Esophagus squamous epithelium (tissue), 5 donors: Measurements from ENCODE around the gene ZMAT5. TPM values are rescaled to one million over a fixed set of nuclear protein-coding genes. Genes with fewer than 3 reads are reported as not detected.

Experiments
- DNase-seq: peaks from one replicate; lab custom pipeline; 2025; lab: John Stamatoyannopoulos, UW
- H3K27ac ChIP-seq, 4 donors: fragments of 200-600 bp; sonication (generic); one replicate each; pipeline ENCODE4 v1.5.1; 2016 to 2019; ENCODE audit warnings: mild to moderate bottlenecking in 1 of 4
- H3K27me3 ChIP-seq, 4 donors: fragments of 200-600 bp; sonication (generic); 1 replicate in 3 of 4; 2 replicates in 1 of 4; pipeline versions ENCODE4 v1.5.1 to v1.6.0; 2017 to 2021; ENCODE audit warnings: antibody characterized with exemption in 1 of 4
- H3K36me3 ChIP-seq, 3 donors: fragments of 200-600 bp; sonication (generic); one replicate each; pipeline ENCODE4 v1.5.1; 2016 to 2019
- H3K4me1 ChIP-seq, 3 donors: fragments of 200-600 bp; sonication (generic); one replicate each; pipeline ENCODE4 v1.5.1; 2017 to 2019
- H3K4me3 ChIP-seq, 4 donors: fragments of 200-600 bp; sonication (generic); 1 replicate in 3 of 4; 2 replicates in 1 of 4; pipeline ENCODE4 v1.5.1; 2016 to 2019; ENCODE audit warnings: mild to moderate bottlenecking in 2 of 4, moderate library complexity in 1 of 4
- H3K9me3 ChIP-seq, 3 donors: fragments of 200-600 bp; sonication (generic); one replicate each; pipeline ENCODE4 v1.5.1; 2016 to 2019
- POLR2A ChIP-seq, 4 donors: fragments of 450-650 bp; IDR thresholded peaks; one replicate each; pipeline ENCODE4 v1.6.1; 2017; ENCODE audit warnings: antibody characterized with exemption in 4 of 4, mild to moderate bottlenecking in 4 of 4, moderate library complexity in 3 of 4
- WGBS, 2 donors: methylation state at CpG; one replicate each; pipeline ENCODE4 v1.1.5; 2018; 5-methylcytosine and 5-hydroxymethylcytosine counted together
- intact Hi-C: fragments of 100-400 bp; cut with DNase I; formaldehyde crosslinking; loops from one replicate; pipeline ENCODE4 v1.15.0; 2022
- total RNA-seq, 4 donors: library from RNA; depleted of rRNA; stranded (reverse); fragments of >200 nt; gene quantifications; one replicate each; pipeline ENCODE4 v1.1.0, GENCODE V29; 2016
- TF ChIP-seq, protein P1 (sequence below), 6 experiments: fragments of 450-650 bp in 4 of 6; fragments of 200-600 bp in 2 of 6; sonication (generic) in 2 of 6; IDR thresholded peaks; one replicate each; pipeline ENCODE4 v1.5.1; 2016 to 2019; ENCODE audit warnings: antibody characterized with exemption in 6 of 6, mild to moderate bottlenecking in 4 of 6, moderate library complexity in 4 of 6
- donor health status: DM: yes; HTN: yes; CAD: no.

The ZMAT5 gene
- total RNA-seq, 4 donors from 2014 or later: 10.1 to 43.8 (median 18.1) TPM

GRCh38 chr22:29798801-29799200 is 32.0 kb upstream of the ZMAT5 start:
- intact Hi-C loops: no loop called here
- DNase-seq: no peak
- Histone ChIP-seq H3K4me1 (peaks cover 24 to 51% (median 36%) of the 10 kb centered on the region in 3 donors), H3K9me3 (no peaks in the 10 kb centered on the region), H3K27me3 (no peaks in the 10 kb centered on the region), H3K4me3 (peak overlapping the region in 1 of 4 donors; percentile 30), H3K27ac (peak overlapping the region; percentile 76 to 85 (median 82)), H3K36me3 (peaks cover 16 to 92% (median 18%) of the 10 kb centered on the region in 3 donors)
- TF ChIP-seq, protein P1, sequence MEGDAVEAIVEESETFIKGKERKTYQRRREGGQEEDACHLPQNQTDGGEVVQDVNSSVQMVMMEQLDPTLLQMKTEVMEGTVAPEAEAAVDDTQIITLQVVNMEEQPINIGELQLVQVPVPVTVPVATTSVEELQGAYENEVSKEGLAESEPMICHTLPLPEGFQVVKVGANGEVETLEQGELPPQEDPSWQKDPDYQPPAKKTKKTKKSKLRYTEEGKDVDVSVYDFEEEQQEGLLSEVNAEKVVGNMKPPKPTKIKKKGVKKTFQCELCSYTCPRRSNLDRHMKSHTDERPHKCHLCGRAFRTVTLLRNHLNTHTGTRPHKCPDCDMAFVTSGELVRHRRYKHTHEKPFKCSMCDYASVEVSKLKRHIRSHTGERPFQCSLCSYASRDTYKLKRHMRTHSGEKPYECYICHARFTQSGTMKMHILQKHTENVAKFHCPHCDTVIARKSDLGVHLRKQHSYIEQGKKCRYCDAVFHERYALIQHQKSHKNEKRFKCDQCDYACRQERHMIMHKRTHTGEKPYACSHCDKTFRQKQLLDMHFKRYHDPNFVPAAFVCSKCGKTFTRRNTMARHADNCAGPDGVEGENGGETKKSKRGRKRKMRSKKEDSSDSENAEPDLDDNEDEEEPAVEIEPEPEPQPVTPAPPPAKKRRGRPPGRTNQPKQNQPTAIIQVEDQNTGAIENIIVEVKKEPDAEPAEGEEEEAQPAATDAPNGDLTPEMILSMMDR (IDR thresholded peaks at IDR 0.05): no peak
- no peak for TF ChIP-seq POLR2A (IDR thresholded peaks at IDR 0.05)
- WGBS, 2 donors: 40 to 57% methylated on average over 1 of the region's 2 CpGs

DNA sequence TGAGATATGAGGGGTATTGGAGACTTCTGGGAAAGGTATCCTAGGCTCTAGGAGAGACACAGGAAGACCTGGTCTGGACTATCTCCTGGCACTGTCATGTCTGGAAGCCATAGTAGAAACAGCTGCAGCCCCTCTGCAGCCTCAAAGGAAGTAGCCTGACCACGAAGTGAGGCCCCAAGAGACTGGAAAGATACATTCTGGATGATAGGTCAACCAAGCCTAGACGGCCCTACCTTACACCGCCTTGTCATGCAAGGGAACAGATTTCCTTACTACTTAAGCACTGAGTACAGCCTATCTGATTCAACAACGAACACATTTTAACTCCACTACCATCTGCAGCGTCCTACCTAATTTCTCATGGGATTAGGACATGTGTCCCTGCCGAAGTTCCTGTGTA is 31.5 kb upstream of the ZMAT5 start:
- peak overlapping the region; percentile 76 to 85 (median 82) for H3K27ac ChIP-seq
- peaks cover 24 to 51% (median 36%) of the 10 kb centered on the region in 3 donors for H3K4me1 ChIP-seq
- DNase-seq: no peak
- intact Hi-C loops: no loop called here
- 69 to 71% methylated on average over 6 of the region's 6 CpGs for WGBS, 2 donors
- H3K4me3 ChIP-seq: no peak overlapping the region
- H3K9me3 ChIP-seq: no peaks in the 10 kb centered on the region
- no peak for TF ChIP-seq POLR2A (IDR thresholded peaks at IDR 0.05)
- TF ChIP-seq, protein P1 (IDR thresholded peaks at IDR 0.05): no peak
- peaks cover 16 to 92% (median 21%) of the 10 kb centered on the region in 3 donors for H3K36me3 ChIP-seq
- no peaks in the 10 kb centered on the region for H3K27me3 ChIP-seq

GRCh38 chr22:29797351-29797750 is 30.5 kb upstream of the ZMAT5 start:
- H3K4me1 ChIP-seq: peaks cover 24 to 51% (median 36%) of the 10 kb centered on the region in 3 donors
- H3K27ac ChIP-seq: peak overlapping the region in 3 of 4 donors; percentile 76 to 83 (median 81)
- H3K4me3 ChIP-seq: no peak overlapping the region
- WGBS, 2 donors: 58 to 93% methylated on average over 3 of the region's 3 CpGs
- no peaks in the 10 kb centered on the region for H3K27me3 ChIP-seq
- intact Hi-C loops: no loop called here
- no peaks in the 10 kb centered on the region for H3K9me3 ChIP-seq
- no peak for DNase-seq
- TF ChIP-seq, protein P1 (IDR thresholded peaks at IDR 0.05): no peak
- no peak for TF ChIP-seq POLR2A (IDR thresholded peaks at IDR 0.05)
- peaks cover 24 to 92% (median 26%) of the 10 kb centered on the region in 3 donors for H3K36me3 ChIP-seq

DNA sequence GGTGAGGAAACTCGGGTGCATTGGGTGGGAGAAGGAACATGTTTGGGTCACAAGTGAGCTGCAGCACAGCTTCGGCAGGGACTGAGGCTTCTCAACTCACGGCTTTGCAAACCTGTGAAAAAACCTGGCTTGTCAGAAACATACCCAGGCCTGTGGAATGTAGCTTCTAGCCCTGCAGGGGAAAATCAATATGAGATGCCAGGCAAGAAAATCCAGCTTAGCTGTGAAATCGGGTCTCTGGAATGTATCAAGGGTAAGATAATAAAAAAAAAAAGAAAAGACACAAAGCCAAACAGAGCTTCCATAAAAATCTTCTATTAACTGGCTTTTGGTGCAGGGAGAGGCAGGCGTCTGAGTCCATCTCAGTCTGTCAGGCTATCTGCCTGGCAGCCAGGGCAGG is 28.9 kb upstream of the ZMAT5 start:
- TF ChIP-seq, protein P1 (IDR thresholded peaks at IDR 0.05): no peak
- no peak for TF ChIP-seq POLR2A (IDR thresholded peaks at IDR 0.05)
- peaks cover 23 to 92% (median 27%) of the 10 kb centered on the region in 3 donors for H3K36me3 ChIP-seq
- intact Hi-C loops: no loop called here
- H3K27me3 ChIP-seq: no peaks in the 10 kb centered on the region
- 58% methylated on average over 5 of the region's 5 CpGs for WGBS, 2 donors
- H3K4me1 ChIP-seq: peaks cover 24 to 51% (median 36%) of the 10 kb centered on the region in 3 donors
- no peaks in the 10 kb centered on the region for H3K9me3 ChIP-seq
- no peak for DNase-seq
- no peak overlapping the region for H3K4me3 ChIP-seq
- no peak overlapping the region for H3K27ac ChIP-seq

DNA sequence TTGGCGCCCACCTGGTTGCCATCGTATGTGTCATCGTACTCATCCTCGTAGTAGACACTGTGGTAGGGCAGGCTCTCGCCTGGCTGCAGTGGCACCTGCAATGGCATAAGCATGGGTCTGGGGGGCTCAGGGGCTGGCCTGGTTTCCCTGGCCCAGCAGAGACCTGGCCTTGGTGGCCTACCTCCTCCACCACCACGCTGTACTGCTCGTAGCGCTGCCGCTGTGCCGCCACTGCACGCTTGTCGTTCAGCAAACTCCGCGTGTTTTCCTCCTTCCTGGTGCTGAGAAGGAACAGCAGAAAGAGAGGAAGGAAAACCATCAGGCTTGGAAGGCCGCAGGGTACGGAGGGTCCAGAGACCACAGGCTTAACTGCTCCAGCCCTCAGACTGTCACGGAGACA is 26.6 kb upstream of the ZMAT5 start:
- Histone ChIP-seq H3K27me3 (no peaks in the 10 kb centered on the region), H3K36me3 (peaks cover 31 to 97% (median 49%) of the 10 kb centered on the region in 3 donors), H3K4me3 (no peak overlapping the region), H3K4me1 (peaks cover 8 to 36% (median 18%) of the 10 kb centered on the region in 3 donors), H3K27ac (no peak overlapping the region), H3K9me3 (no peaks in the 10 kb centered on the region)
- no peak for TF ChIP-seq POLR2A (IDR thresholded peaks at IDR 0.05)
- TF ChIP-seq, protein P1 (IDR thresholded peaks at IDR 0.05): no peak
- no peak for DNase-seq
- intact Hi-C loops: no loop called here
- WGBS, 2 donors: 94 to 100% methylated on average over 4 to 16 of the region's 17 CpGs
